Lung (tissue), 12 donors: ENCODE data around the gene GTF2H1. TPM values are rescaled to one million over a fixed set of nuclear protein-coding genes. Genes with fewer than 3 reads are reported as not detected.

Experiments
- ATAC-seq: fragments of 200-7000 bp; cut with Tn5 transposase; one replicate; pipeline ENCODE4 v1.9.1; 2020; ENCODE audit warnings: moderate number of reproducible peaks; ENCODE audit not compliant: insufficient read depth, low FRiP score
- DNase-seq, 3 donors: peaks; one replicate each; pipeline ENCODE4 v3.0.0-alpha.2; 2013 to 2017
- H3K27ac ChIP-seq, 2 donors: one replicate each; pipeline ENCODE4 v1.5.1; 2013; ENCODE audit warnings: mild to moderate bottlenecking in 2 of 2, moderate library complexity in 2 of 2, control low read depth in 1 of 2, inconsistent platforms in 1 of 2, low read depth in 1 of 2, low read length in 1 of 2
- H3K27me3 ChIP-seq, 3 donors: one replicate each; pipeline ENCODE4 v1.5.1; 2013; ENCODE audit warnings: low read length in 2 of 3; ENCODE audit not compliant: control insufficient read depth in 3 of 3, insufficient read depth in 3 of 3
- H3K36me3 ChIP-seq, 4 donors: one replicate each; pipeline ENCODE4 v1.5.1; 2013; ENCODE audit warnings: low read length in 4 of 4, mild to moderate bottlenecking in 1 of 4, moderate library complexity in 1 of 4; ENCODE audit not compliant: control insufficient read depth in 4 of 4, insufficient read depth in 4 of 4
- H3K4me1 ChIP-seq, 5 donors: one replicate each; pipeline ENCODE4 v1.5.1; 2013; ENCODE audit warnings: low read length in 5 of 5, mild to moderate bottlenecking in 2 of 5, moderate library complexity in 1 of 5; ENCODE audit not compliant: control insufficient read depth in 5 of 5, insufficient read depth in 5 of 5
- H3K4me3 ChIP-seq: one replicate; pipeline ENCODE4 v1.5.1; 2013; ENCODE audit warnings: mild to moderate bottlenecking, control low read depth, moderate library complexity
- H3K9ac ChIP-seq, 2 donors: one replicate each; pipeline ENCODE4 v1.5.1; 2013; ENCODE audit warnings: low read length in 2 of 2, control low read depth in 1 of 2; ENCODE audit not compliant: insufficient read depth in 1 of 2
- H3K9me3 ChIP-seq, 4 donors: one replicate each; pipeline ENCODE4 v1.5.1; 2013; ENCODE audit warnings: low read length in 3 of 4, mild to moderate bottlenecking in 1 of 4, moderate library complexity in 1 of 4; ENCODE audit not compliant: control insufficient read depth in 4 of 4, insufficient read depth in 3 of 4
- WGBS, 2 donors: extraction: QIAGEN DNeasy Blood & Tissue Kit; methylation state at CpG; one replicate each; pipeline ENCODE4 v1.1.7; 2013; 5-methylcytosine and 5-hydroxymethylcytosine counted together
- polyA plus RNA-seq, 2 donors: library from polyadenylated mRNA; stranded (reverse); fragments of 200-250 nt; gene quantifications; one replicate each; pipeline ENCODE4 v1.2.1, GENCODE V29; 2013
- total RNA-seq, 2 donors: library from RNA; depleted of rRNA in 1 of 2; stranded (reverse); fragments of >200 nt in 1 of 2; gene quantifications; one replicate each; pipeline ENCODE4 v1.2.1, GENCODE V29; 2014 to 2021
- TF ChIP-seq, protein P1 (sequence below): IDR thresholded peaks from 2 replicates; pipeline ENCODE4 v1.5.1; 2012; ENCODE audit warnings: mild to moderate bottlenecking; ENCODE audit errors: control extremely low read depth, extremely low read depth
- donor health status: control.
- donor health status: control.
- donor health status: Bipolar disorder and iron deficiency.
- donor health status: healthy.
- donor health status: DM: yes; HTN: yes; CAD: no.

Gene GTF2H1
- total and polyA plus RNA-seq, 4 donors, result 20.2 to 87.9 (median 32.6) TPM

DNA sequence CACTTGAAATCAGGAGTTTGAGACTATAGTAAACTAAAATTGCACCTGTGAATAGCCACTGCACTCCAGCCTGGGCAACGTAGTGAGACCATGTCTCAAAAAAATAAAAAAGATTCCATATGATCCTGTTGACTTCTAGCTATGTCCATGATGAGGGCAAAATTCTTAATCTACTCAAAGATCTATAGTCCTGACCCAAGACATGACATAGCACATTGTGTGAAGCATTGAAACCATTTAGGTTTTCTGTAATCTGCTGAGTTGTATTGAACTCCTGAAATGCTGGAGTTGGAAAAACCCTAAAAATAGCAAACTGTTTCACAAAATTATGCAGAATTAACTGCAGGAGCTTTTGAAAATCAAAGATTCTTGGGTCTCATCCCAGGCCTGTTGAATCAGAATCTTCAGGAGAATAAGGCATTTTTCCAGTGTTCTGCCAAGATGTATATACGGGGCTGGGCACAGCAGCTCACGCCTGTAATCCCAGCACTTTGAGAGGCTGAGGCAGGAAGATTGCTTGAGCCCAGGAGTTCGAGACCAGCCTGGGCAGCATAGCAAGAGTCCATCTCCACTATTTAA lies 42.2 kb downstream of the GTF2H1 start:
- H3K36me3 ChIP-seq, result peaks cover 30 to 37% (median 33%) of the 10 kb centered on the region in 4 donors
- H3K4me1 ChIP-seq, result no peaks in the 10 kb centered on the region
- H3K27me3 ChIP-seq, result no peaks in the 10 kb centered on the region
- TF ChIP-seq, protein P1, sequence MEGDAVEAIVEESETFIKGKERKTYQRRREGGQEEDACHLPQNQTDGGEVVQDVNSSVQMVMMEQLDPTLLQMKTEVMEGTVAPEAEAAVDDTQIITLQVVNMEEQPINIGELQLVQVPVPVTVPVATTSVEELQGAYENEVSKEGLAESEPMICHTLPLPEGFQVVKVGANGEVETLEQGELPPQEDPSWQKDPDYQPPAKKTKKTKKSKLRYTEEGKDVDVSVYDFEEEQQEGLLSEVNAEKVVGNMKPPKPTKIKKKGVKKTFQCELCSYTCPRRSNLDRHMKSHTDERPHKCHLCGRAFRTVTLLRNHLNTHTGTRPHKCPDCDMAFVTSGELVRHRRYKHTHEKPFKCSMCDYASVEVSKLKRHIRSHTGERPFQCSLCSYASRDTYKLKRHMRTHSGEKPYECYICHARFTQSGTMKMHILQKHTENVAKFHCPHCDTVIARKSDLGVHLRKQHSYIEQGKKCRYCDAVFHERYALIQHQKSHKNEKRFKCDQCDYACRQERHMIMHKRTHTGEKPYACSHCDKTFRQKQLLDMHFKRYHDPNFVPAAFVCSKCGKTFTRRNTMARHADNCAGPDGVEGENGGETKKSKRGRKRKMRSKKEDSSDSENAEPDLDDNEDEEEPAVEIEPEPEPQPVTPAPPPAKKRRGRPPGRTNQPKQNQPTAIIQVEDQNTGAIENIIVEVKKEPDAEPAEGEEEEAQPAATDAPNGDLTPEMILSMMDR, result no peak
- peaks cover 0 to 2% (median 0%) of the 10 kb centered on the region in 4 donors for H3K9me3 ChIP-seq
- no peak for ATAC-seq
- no peak for DNase-seq
- no peak overlapping the region for H3K4me3 ChIP-seq
- no peak overlapping the region for H3K9ac ChIP-seq
- no peak overlapping the region for H3K27ac ChIP-seq
- WGBS, 2 donors, result 88 to 92% methylated on average over 4 of the region's 4 CpGs

DNA sequence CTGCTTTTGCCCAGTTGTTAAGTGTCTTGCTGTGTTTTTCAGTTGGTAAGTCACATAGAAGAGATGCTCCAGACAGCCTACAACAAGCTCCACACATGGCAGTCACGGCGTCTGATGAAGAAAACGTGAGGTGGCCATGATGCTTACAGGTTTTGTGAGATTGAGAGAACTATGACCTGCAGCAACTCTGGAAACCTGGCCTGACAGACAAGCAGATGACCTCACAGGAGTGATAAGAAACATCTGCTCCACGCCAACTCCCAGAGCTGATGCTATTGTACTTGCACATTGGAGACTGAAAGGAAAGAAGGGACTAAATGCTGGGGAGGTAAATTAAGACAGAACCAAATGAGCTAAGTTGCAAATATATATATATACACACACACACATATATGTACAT lies 43.4 kb downstream of the GTF2H1 start:
- Histone ChIP-seq H3K27me3 (no peaks in the 10 kb centered on the region), H3K36me3 (peaks cover 24 to 37% (median 31%) of the 10 kb centered on the region in 4 donors), H3K4me3 (no peak overlapping the region), H3K9me3 (peaks cover 0 to 2% (median 0%) of the 10 kb centered on the region in 4 donors), H3K27ac (no peak overlapping the region), H3K4me1 (no peaks in the 10 kb centered on the region), H3K9ac (no peak overlapping the region)
- TF ChIP-seq, protein P1, result no peak
- no peak for ATAC-seq
- DNase-seq, result no peak
- WGBS, 2 donors, result 79 to 94% methylated on average over 4 of the region's 4 CpGs

DNA sequence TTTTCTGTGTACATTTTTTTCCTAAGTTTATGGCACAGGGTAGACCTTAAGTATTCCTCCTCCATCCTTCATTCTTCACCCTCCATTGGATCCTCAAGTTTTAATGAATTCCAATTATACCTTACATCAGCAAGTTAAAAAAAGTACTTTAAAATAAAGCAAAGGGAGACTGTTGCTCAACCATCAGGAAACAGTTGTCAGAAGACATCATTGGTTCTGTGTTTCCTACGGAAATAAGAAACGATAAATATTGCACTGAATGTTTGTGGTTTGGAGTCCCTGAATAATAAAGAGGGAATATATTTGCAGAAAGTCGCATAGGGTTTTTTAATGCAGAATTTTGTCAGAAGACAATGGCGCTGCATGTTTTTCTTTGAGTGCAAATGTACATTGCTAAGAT lies 43.9 kb downstream of the GTF2H1 start:
- TF ChIP-seq, protein P1, result no peak
- H3K27ac ChIP-seq, result no peak overlapping the region
- no peak overlapping the region for H3K4me3 ChIP-seq
- 33 to 67% methylated on average over 4 of the region's 4 CpGs for WGBS, 2 donors
- no peaks in the 10 kb centered on the region for H3K27me3 ChIP-seq
- no peak overlapping the region for H3K9ac ChIP-seq
- peaks cover 0 to 2% (median 0%) of the 10 kb centered on the region in 4 donors for H3K9me3 ChIP-seq
- DNase-seq (no peak), ATAC-seq (no peak)
- peaks cover 20 to 34% (median 29%) of the 10 kb centered on the region in 4 donors for H3K36me3 ChIP-seq
- H3K4me1 ChIP-seq, result no peaks in the 10 kb centered on the region

DNA sequence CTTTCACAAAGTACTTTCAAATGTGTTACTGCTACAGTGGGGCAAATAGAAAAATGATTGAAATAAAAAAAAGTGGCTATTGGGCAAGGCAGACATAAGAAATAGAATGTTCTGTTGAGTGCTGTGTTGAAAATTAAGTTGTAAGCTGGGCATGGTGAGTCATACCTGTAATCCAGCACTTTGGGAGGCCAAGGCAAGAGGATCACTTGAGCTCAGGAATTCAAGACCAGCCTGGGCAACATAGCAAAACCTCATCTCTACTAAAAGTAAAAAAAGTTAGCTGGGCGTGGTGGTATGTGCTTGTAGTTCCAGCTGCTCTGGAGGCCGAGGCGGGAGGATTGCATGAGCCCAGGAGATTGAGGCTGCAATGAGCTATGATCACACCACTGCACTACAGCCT lies 45.1 kb downstream of the GTF2H1 start:
- peaks cover 15 to 26% (median 20%) of the 10 kb centered on the region in 4 donors for H3K36me3 ChIP-seq
- peaks cover 0 to 2% (median 0%) of the 10 kb centered on the region in 4 donors for H3K9me3 ChIP-seq
- H3K27ac ChIP-seq, result no peak overlapping the region
- ATAC-seq, result no peak
- 96 to 98% methylated on average over 3 of the region's 3 CpGs for WGBS, 2 donors
- TF ChIP-seq, protein P1, result no peak
- H3K9ac ChIP-seq, result no peak overlapping the region
- no peak overlapping the region for H3K4me3 ChIP-seq
- DNase-seq, result no peak
- no peaks in the 10 kb centered on the region for H3K27me3 ChIP-seq
- H3K4me1 ChIP-seq, result no peaks in the 10 kb centered on the region
